ENCODE measurements around the gene DPYD.

- TF ChIP-seq CTCF (conservative IDR thresholded peaks at IDR 0.05; ENCODE audit: low read length): no peak
- TF ChIP-seq EZH2phosphoT487 (IDR thresholded peaks at IDR 0.05; ENCODE audit: borderline replicate concordance): no peak
Measured at GRCh38 chr1:97417661-97418060, 503.2 kb downstream of the DPYD start.

Data from Loucy (cell line).